Inflammatory macrophage (primary cell): ENCODE data around the gene USP13.

Experiments used
- DNase-seq, 2 donors: peaks; one replicate each; pipeline ENCODE4 v3.0.0-alpha.2; 2020 to 2022

Gene USP13

GRCh38 chr3:179797192-179797591, 144.4 kb downstream of the USP13 start:
- DNase-seq, result no peak

GRCh38 chr3:179801263-179801662, 148.4 kb downstream of the USP13 start:
- peak; percentile 95 to 97 for DNase-seq

- peak in 1 of 2 donors; percentile 6 for DNase-seq
Measured at GRCh38 chr3:179801856-179802255, 149.0 kb downstream of the USP13 start.

GRCh38 chr3:179806177-179806576, 153.3 kb downstream of the USP13 start:
- DNase-seq, result no peak

- no peak for DNase-seq
Measured at GRCh38 chr3:179807588-179807987, 154.7 kb downstream of the USP13 start.

GRCh38 chr3:179809639-179810038, 156.8 kb downstream of the USP13 start:
- DNase-seq, result no peak

- peak; percentile 76 to 78 for DNase-seq
Measured at GRCh38 chr3:179811321-179812095, 158.7 kb downstream of the USP13 start.

- no peak for DNase-seq
Measured at GRCh38 chr3:179812096-179812382, 159.2 kb downstream of the USP13 start.

GRCh38 chr3:179819379-179819778, 166.5 kb downstream of the USP13 start:
- peak; percentile 14 to 37 for DNase-seq

GRCh38 chr3:179822296-179822695, 169.5 kb downstream of the USP13 start:
- DNase-seq, result no peak

- no peak for DNase-seq
Measured at GRCh38 chr3:179825527-179826246, 172.8 kb downstream of the USP13 start.

GRCh38 chr3:179826247-179826637, 173.4 kb downstream of the USP13 start:
- no peak for DNase-seq

GRCh38 chr3:179828738-179829137, 175.9 kb downstream of the USP13 start:
- DNase-seq, result no peak

GRCh38 chr3:179829401-179829800, 176.6 kb downstream of the USP13 start:
- DNase-seq, result no peak

- no peak for DNase-seq
Measured at GRCh38 chr3:179832333-179832854, 179.6 kb downstream of the USP13 start.

GRCh38 chr3:179833294-179833693, 180.5 kb downstream of the USP13 start:
- no peak for DNase-seq

GRCh38 chr3:179837374-179837773, 184.5 kb downstream of the USP13 start:
- peak in 1 of 2 donors; percentile 9 for DNase-seq
